SK-N-MC (cell line): ENCODE results near the gene TXNL4A.

Source experiments
- DNase-seq: peaks from one replicate; pipeline ENCODE4 v3.0.0-alpha.2; 2011; ENCODE audit warnings: low read depth, low spot score
- H3K27ac ChIP-seq: fragments of 200-600 bp; sonication (generic); 2 replicates; pipeline ENCODE4 v1.5.1; 2016; ENCODE audit warnings: mixed run types
- H3K36me3 ChIP-seq: fragments of 200-600 bp; sonication (generic); 2 replicates; pipeline ENCODE4 v1.6.1; 2017; ENCODE audit warnings: antibody characterized with exemption, low read length, mixed read lengths; ENCODE audit not compliant: insufficient read depth
- H3K4me3 ChIP-seq: fragments of 200-600 bp; sonication (generic); 2 replicates; pipeline ENCODE4 v1.5.1; 2016
- H3K9ac ChIP-seq: fragments of 200-600 bp; sonication (generic); 2 replicates; pipeline ENCODE4 v1.8.0; 2017; ENCODE audit warnings: mixed run types, mixed read lengths; ENCODE audit not compliant: insufficient read length
- H3K9me3 ChIP-seq: fragments of 200-600 bp; sonication (generic); 2 replicates; pipeline ENCODE4 v1.6.1; 2017; ENCODE audit warnings: low read depth, mild to moderate bottlenecking, antibody characterized with exemption, low read length, moderate library complexity, mixed read lengths
- EZH2 ChIP-seq: fragments of 200-600 bp; sonication (generic); IDR thresholded peaks from one replicate; pipeline ENCODE4 v1.6.1; 2017; ENCODE audit warnings: antibody characterized with exemption
- FOXP2 ChIP-seq: optimal IDR thresholded peaks from 2 replicates; pipeline ENCODE3; 2011; ENCODE audit warnings: mild to moderate bottlenecking, moderate library complexity; ENCODE audit not compliant: insufficient read depth; ENCODE audit errors: extremely low read length, control extremely low read depth
- POLR2AphosphoS5 ChIP-seq: IDR thresholded peaks from 2 replicates; pipeline ENCODE4 v1.6.1; 2012; ENCODE audit warnings: mild to moderate bottlenecking, low read depth, low read length, borderline replicate concordance

TXNL4A gene

DNA sequence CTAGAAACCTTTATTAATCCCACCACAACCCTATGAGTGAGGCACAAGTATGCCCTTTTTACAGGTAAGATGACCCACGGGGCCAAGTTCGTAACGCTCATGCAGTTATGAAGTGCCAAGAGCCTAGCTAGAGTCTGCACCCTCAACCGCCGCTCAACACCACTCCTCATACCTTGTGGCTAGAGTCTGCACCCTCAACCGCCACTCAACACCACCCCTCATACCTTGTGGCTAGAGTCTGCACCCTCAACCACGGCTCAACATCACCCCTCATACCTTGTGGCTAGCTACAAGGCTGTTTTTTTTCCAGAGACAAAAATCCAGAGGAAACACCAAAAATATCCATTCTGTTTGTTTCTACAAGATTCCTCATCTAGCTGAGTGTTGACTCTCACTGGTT lies 4.6 kb downstream of the TXNL4A start:
- Histone ChIP-seq H3K9ac (no peak overlapping the region), H3K4me3 (no peak overlapping the region), H3K27ac (no peak overlapping the region), H3K9me3 (no peaks in the 10 kb centered on the region), H3K36me3 (peaks cover 40% of the 10 kb centered on the region)
- no peak for DNase-seq
- TF ChIP-seq POLR2AphosphoS5 = no peak
- no peak for TF ChIP-seq EZH2
- TF ChIP-seq FOXP2 = no peak

DNA sequence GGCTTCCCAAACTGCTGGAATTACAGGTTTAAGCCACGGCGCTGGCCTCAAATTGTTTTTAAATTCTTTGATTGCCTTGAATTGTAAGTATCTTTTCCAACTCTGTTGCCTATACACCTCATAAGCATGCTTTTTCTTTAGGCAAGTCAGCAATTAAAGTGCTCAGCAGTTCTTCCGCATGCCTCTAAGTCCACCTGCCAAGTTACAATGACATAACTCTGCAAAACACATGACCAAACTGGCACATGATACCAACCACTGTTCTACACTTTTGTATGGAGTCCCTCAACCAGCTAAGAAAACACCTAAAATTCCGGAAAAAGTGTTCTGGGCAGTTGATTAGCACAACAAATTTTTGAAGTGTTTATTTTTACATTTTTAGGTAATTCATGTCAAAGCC lies 5.1 kb downstream of the TXNL4A start:
- H3K9ac ChIP-seq = no peak overlapping the region
- no peaks in the 10 kb centered on the region for H3K9me3 ChIP-seq
- TF ChIP-seq EZH2 (no peak), POLR2AphosphoS5 (no peak), FOXP2 (no peak)
- no peak overlapping the region for H3K27ac ChIP-seq
- peaks cover 40% of the 10 kb centered on the region for H3K36me3 ChIP-seq
- no peak overlapping the region for H3K4me3 ChIP-seq
- no peak for DNase-seq

DNA sequence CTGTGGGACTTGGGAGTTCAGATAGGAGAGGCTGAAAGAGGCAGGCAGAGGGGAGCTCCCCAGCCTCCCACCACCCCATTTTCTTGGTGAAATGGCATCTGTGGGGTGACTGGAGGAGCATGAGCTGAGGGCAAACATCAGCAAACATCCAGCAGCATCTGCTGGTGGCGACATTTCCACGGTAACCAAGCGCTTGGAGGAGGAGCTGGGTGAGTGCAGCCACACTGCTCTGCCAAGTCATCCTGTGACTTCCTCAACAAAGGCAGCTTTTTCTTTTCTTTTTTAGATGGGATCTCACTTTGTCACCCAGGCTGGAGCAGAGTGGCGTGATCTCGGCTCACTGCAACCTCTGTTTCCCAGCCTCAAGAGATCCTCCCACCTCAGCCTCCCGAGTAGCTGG lies 5.6 kb downstream of the TXNL4A start:
- DNase-seq = no peak
- H3K9me3 ChIP-seq = no peaks in the 10 kb centered on the region
- H3K9ac ChIP-seq = no peak overlapping the region
- peaks cover 40% of the 10 kb centered on the region for H3K36me3 ChIP-seq
- no peak overlapping the region for H3K4me3 ChIP-seq
- no peak overlapping the region for H3K27ac ChIP-seq
- TF ChIP-seq EZH2 (no peak), FOXP2 (no peak), POLR2AphosphoS5 (no peak)

DNA sequence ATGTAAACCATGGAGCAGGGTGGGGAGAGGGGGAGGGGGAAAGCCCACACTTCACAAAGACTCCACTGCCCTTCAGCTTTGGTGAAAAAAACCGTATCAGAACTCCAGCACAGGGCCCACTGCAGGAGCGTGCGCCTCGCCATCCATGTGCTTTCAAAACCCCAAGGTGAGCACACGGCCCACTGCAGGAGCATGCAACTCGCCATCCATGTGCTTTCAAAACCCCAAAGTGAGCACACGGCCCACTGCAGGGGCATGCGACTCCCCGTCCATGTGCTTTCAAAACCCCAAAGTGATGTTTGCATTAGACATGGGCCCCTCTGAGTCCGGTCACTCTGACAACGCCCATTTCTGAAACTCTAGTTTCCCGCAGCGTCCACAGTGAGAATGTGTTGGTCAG lies 7.8 kb downstream of the TXNL4A start:
- H3K36me3 ChIP-seq = peaks cover 38% of the 10 kb centered on the region
- no peak overlapping the region for H3K27ac ChIP-seq
- H3K9ac ChIP-seq = no peak overlapping the region
- H3K9me3 ChIP-seq = no peaks in the 10 kb centered on the region
- H3K4me3 ChIP-seq = no peak overlapping the region
- no peak for DNase-seq
- TF ChIP-seq POLR2AphosphoS5 (no peak), FOXP2 (no peak), EZH2 (no peak)

DNA sequence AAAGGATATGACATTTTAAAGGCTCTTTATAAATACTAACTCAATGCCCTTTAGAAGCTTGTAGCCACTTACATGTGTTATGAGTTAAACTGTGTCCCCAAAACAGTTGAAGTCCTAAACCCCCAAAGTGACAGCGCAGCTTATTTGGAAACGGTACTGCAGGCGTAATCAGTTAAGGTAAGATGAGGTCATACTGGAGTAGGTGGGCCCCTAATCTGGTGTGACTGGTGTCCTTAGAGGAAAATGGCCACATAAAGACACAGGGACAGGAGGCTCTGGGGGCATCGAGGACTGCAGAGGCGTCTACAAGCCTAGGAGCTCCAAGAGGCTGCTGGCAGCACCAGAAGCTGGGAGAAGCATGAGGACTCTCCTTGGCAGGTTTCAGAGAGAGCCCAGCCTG lies 8.5 kb downstream of the TXNL4A start:
- no peak overlapping the region for H3K4me3 ChIP-seq
- no peaks in the 10 kb centered on the region for H3K9me3 ChIP-seq
- H3K27ac ChIP-seq = no peak overlapping the region
- H3K36me3 ChIP-seq = peaks cover 35% of the 10 kb centered on the region; the same call in 1 of the 2 replicates
- DNase-seq = no peak
- TF ChIP-seq FOXP2 = no peak
- no peak for TF ChIP-seq EZH2
- TF ChIP-seq POLR2AphosphoS5 = no peak
- no peak overlapping the region for H3K9ac ChIP-seq

DNA sequence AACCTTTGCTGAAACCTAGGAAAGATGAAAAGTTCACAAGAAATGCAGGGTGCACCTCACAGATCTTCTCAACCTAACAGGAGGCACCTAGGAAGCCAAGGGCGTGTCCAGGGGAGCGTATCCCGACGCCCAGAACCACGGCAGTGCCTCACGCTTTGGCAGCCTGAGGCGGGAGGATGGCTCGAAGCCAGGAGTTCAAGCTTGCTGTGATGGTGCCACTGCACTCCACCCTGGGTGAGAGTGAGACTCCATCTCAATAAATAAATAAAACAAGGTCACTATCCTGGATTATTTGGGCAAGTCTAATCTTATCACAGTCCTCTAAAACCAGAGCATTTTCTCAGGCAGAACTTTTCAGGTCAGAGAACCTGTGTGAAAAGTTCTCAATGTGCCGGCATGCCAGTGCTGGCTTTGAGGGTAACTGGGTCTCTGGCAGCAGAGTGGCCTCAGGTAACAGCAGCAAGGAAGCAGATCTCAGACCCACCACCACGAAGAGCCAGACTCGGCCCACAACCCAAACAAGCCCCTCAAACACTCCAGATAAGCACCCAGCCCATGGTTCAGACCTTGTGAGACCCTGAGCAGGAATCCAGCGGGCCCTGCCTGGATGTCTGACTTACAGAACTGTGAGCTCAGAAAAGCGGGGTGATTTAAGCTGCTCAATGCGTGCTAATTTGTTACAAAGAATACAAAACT lies 12.2 kb downstream of the TXNL4A start:
- TF ChIP-seq FOXP2 (no peak), POLR2AphosphoS5 (no peak), EZH2 (no peak)
- Histone ChIP-seq H3K4me3 (no peak overlapping the region), H3K9ac (no peak overlapping the region), H3K36me3 (peaks cover 48% of the 10 kb centered on the region), H3K9me3 (no peaks in the 10 kb centered on the region), H3K27ac (no peak overlapping the region)
- no peak for DNase-seq

DNA sequence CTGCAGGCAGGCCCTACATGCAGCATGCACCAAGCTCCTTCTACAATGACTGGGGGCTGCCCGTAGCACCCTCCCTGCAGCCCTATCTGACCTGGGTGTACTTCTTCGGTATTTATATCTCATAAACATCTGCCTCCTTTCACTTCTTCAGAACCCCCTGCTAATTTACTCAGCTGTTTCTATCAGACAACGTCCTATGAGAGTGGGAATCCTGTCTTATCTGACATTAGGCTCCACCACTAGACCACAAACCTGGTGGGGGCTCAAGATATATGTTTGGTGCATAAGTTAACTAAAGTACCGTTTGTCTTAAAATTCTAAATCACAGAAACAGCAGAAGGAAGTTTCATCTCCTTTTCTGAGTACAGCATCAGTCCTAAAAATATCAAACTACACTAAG lies 13.3 kb downstream of the TXNL4A start:
- Histone ChIP-seq H3K36me3 (peaks cover 57% of the 10 kb centered on the region), H3K9ac (no peak overlapping the region), H3K4me3 (no peak overlapping the region), H3K27ac (no peak overlapping the region), H3K9me3 (no peaks in the 10 kb centered on the region)
- TF ChIP-seq POLR2AphosphoS5 (no peak), FOXP2 (no peak), EZH2 (no peak)
- DNase-seq = no peak

DNA sequence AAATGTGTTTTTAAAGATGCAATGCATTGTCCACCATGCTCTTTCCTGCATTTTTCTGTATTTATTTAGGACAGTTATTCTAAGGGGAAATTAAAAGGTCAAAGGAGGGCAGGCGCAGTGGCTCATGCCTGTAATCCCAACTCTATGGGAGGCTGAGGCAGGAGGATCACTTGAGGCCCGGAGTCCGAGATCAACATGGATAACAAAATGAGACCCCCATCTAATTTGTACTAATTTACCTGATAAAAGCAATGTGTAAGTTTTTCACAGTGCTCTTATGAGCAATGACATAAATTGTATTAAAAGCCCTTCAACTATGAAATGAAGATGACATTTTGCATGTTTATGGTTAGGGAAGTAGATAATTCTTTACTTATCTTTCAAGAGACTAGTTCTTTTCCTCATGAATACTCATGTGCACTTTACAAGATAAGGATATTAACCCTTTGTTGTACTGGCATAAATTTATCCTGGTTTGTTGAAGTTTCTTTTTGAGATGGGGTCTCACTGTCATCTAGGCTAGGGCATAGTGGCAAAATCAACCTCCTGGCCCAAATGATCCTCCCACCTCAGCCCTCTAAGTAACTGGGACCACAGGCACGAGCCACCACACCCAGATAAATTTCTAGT lies 14.2 kb downstream of the TXNL4A start:
- no peak for DNase-seq
- Histone ChIP-seq H3K36me3 (peaks cover 51% of the 10 kb centered on the region), H3K27ac (no peak overlapping the region), H3K4me3 (no peak overlapping the region), H3K9me3 (no peaks in the 10 kb centered on the region), H3K9ac (no peak overlapping the region)
- TF ChIP-seq FOXP2 (no peak), POLR2AphosphoS5 (no peak), EZH2 (no peak)

DNA sequence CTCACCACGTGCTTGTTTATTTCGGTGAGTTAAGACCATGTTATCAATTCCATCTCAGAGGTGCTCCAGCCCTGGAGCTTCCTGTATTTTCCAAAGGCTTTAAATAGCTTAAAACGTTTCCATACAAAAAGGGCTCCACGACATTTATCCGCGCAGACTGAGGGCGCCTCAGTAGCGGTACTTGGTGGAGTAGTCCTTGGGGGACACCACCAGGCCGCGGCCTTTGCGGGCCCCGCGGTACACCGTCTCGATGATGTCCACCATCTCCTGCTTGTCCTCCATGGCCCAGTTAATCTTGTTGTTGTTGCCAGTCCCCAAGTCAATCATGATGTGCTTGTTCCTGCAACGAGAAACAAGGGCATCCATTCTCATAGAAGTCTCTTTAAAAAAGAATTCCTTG lies 14.8 kb downstream of the TXNL4A start:
- DNase-seq = no peak
- peaks cover 51% of the 10 kb centered on the region for H3K36me3 ChIP-seq
- no peak overlapping the region for H3K27ac ChIP-seq

More for the DNA sequence above, 14.8 kb downstream of the TXNL4A start:
- H3K4me3 ChIP-seq = no peak overlapping the region
- TF ChIP-seq POLR2AphosphoS5 (no peak), EZH2 (no peak), FOXP2 (no peak)
- no peaks in the 10 kb centered on the region for H3K9me3 ChIP-seq
- H3K9ac ChIP-seq = no peak overlapping the region
